Loucy (cell line): ENCODE measurements around the gene TNNC2.

Experiments used
- H2AFZ ChIP-seq: fragments of 200-600 bp; sonication (generic); 2 replicates; pipeline ENCODE4 v1.6.0; 2016; ENCODE audit warnings: antibody characterized with exemption, mild to moderate bottlenecking, low read length, moderate library complexity
- H3F3A ChIP-seq: fragments of 200-600 bp; 2 replicates; pipeline ENCODE4 v1.6.0; 2016; ENCODE audit warnings: antibody characterized with exemption, low read depth, mild to moderate bottlenecking
- H3K27me3 ChIP-seq: fragments of 200-600 bp; sonication (generic); 2 replicates; pipeline ENCODE4 v1.6.1; 2014; ENCODE audit warnings: low read length, mild to moderate bottlenecking; ENCODE audit not compliant: insufficient read depth, poor library complexity, severe bottlenecking
- H3K36me3 ChIP-seq: fragments of 200-600 bp; sonication (generic); 2 replicates; pipeline ENCODE4 v1.6.1; 2016; ENCODE audit warnings: low read length; ENCODE audit not compliant: insufficient read depth
- H3K4me1 ChIP-seq: fragments of 200-600 bp; sonication (generic); 2 replicates; pipeline ENCODE4 v1.5.1; 2014; ENCODE audit warnings: low read length, mild to moderate bottlenecking; ENCODE audit not compliant: insufficient read depth, poor library complexity, severe bottlenecking
- H3K4me2 ChIP-seq: fragments of 200-600 bp; sonication (generic); 2 replicates; pipeline ENCODE4 v1.6.0; 2014; ENCODE audit warnings: antibody characterized with exemption, low read length, low read depth, mild to moderate bottlenecking; ENCODE audit not compliant: poor library complexity, severe bottlenecking
- H3K4me3 ChIP-seq: fragments of 200-600 bp; sonication (generic); 2 replicates; pipeline ENCODE4 v1.5.1; 2014; ENCODE audit warnings: low read length, mild to moderate bottlenecking, mixed read lengths; ENCODE audit not compliant: poor library complexity, severe bottlenecking
- H3K79me2 ChIP-seq: fragments of 200-600 bp; sonication (generic); 2 replicates; pipeline ENCODE4 v1.6.1; 2014; ENCODE audit warnings: low read length; ENCODE audit not compliant: insufficient read depth
- H3K9ac ChIP-seq: fragments of 200-600 bp; sonication (generic); 2 replicates; pipeline ENCODE4 v1.6.0; 2014; ENCODE audit warnings: mild to moderate bottlenecking, low read depth, low read length, moderate library complexity; ENCODE audit not compliant: poor library complexity, severe bottlenecking
- H3K9me2 ChIP-seq: fragments of 200-600 bp; sonication (generic); replicated peaks from 2 replicates; pipeline ENCODE4 v1.6.1; 2016; ENCODE audit warnings: low read depth, low read length, mixed read lengths
- H3K9me3 ChIP-seq: fragments of 200-600 bp; sonication (generic); 2 replicates; pipeline ENCODE4 v1.6.1; 2014; ENCODE audit warnings: mild to moderate bottlenecking, antibody characterized with exemption, low read length, low read depth; ENCODE audit not compliant: insufficient read depth
- H4K20me1 ChIP-seq: fragments of 200-600 bp; sonication (generic); 2 replicates; pipeline ENCODE4 v1.6.0; 2014; ENCODE audit warnings: antibody characterized with exemption, low read length, mild to moderate bottlenecking; ENCODE audit not compliant: insufficient read depth, poor library complexity, severe bottlenecking
- CTCF ChIP-seq: fragments of 200-600 bp; sonication (generic); conservative IDR thresholded peaks from 2 replicates; pipeline ENCODE4 v1.5.1; 2014; ENCODE audit warnings: mild to moderate bottlenecking, antibody characterized with exemption, low read length
- EZH2phosphoT487 ChIP-seq: fragments of 200-600 bp; IDR thresholded peaks from 2 replicates; pipeline ENCODE4 v1.6.1; 2018; ENCODE audit warnings: antibody characterized with exemption, mild to moderate bottlenecking, moderate library complexity, borderline replicate concordance

Gene TNNC2

GRCh38 chr20:45796337-45797065 is 30.6 kb downstream of the TNNC2 start:
- TF ChIP-seq CTCF (no peak), EZH2phosphoT487 (no peak)
- H3K4me2 ChIP-seq: no peak overlapping the region
- H3F3A ChIP-seq: no peaks in the 10 kb centered on the region
- H3K9me2 ChIP-seq: no peaks in the 10 kb centered on the region
- no peak overlapping the region for H3K4me3 ChIP-seq
- no peaks in the 10 kb centered on the region for H3K27me3 ChIP-seq
- H3K79me2 ChIP-seq: peaks cover 17% of the 10 kb centered on the region
- no peak overlapping the region for H3K9ac ChIP-seq
- no peak overlapping the region for H2AFZ ChIP-seq
- no peaks in the 10 kb centered on the region for H3K9me3 ChIP-seq
- peaks cover 2% of the 10 kb centered on the region for H4K20me1 ChIP-seq
- H3K4me1 ChIP-seq: peaks cover 10% of the 10 kb centered on the region
- H3K36me3 ChIP-seq: peaks cover 12% of the 10 kb centered on the region; the same call in 1 of the 2 replicates

- no peaks in the 10 kb centered on the region for H4K20me1 ChIP-seq
- H3K9me2 ChIP-seq: no peaks in the 10 kb centered on the region
- no peaks in the 10 kb centered on the region for H3F3A ChIP-seq
- peak overlapping the region; percentile 83 for H2AFZ ChIP-seq
- peak overlapping the region; percentile 76 for H3K4me2 ChIP-seq
- H3K79me2 ChIP-seq: peaks cover 17% of the 10 kb centered on the region
- no peaks in the 10 kb centered on the region for H3K9me3 ChIP-seq
- peak overlapping the region; percentile 87 for H3K9ac ChIP-seq
- H3K36me3 ChIP-seq: peaks cover 5% of the 10 kb centered on the region; the same call in 1 of the 2 replicates
- H3K4me3 ChIP-seq: peak overlapping the region; percentile 92
- peaks cover 7% of the 10 kb centered on the region for H3K4me1 ChIP-seq
- H3K27me3 ChIP-seq: no peaks in the 10 kb centered on the region
- no peak for TF ChIP-seq EZH2phosphoT487
- no peak for TF ChIP-seq CTCF
Measured at GRCh38 chr20:45792317-45793118, 34.6 kb downstream of the TNNC2 start.

- H3K36me3 ChIP-seq: no peaks in the 10 kb centered on the region
- no peaks in the 10 kb centered on the region for H3K27me3 ChIP-seq
- peaks cover 13% of the 10 kb centered on the region for H3K79me2 ChIP-seq
- H3F3A ChIP-seq: no peaks in the 10 kb centered on the region
- no peak overlapping the region for H3K4me3 ChIP-seq
- TF ChIP-seq CTCF (no peak), EZH2phosphoT487 (no peak)
- H3K9me2 ChIP-seq: no peaks in the 10 kb centered on the region
- H3K9ac ChIP-seq: no peak overlapping the region
- no peaks in the 10 kb centered on the region for H3K9me3 ChIP-seq
- no peak overlapping the region for H3K4me2 ChIP-seq
- H3K4me1 ChIP-seq: peaks cover 7% of the 10 kb centered on the region
- H2AFZ ChIP-seq: no peak overlapping the region
- H4K20me1 ChIP-seq: no peaks in the 10 kb centered on the region
Measured at GRCh38 chr20:45788351-45788750, 38.8 kb downstream of the TNNC2 start.
